PFSK-1 (cell line): ENCODE data around the gene ISL2.

Source experiments
- FOXP2 ChIP-seq: optimal IDR thresholded peaks from 2 replicates; pipeline ENCODE3; 2011; ENCODE audit warnings: borderline replicate concordance, control low read depth, inconsistent platforms; ENCODE audit not compliant: insufficient read depth; ENCODE audit errors: extremely low read length, extremely low read depth
- POLR2AphosphoS5 ChIP-seq: IDR thresholded peaks from 2 replicates; pipeline ENCODE4 v1.6.1; 2012; ENCODE audit warnings: low read depth, mild to moderate bottlenecking, control low read depth, low read length, moderate library complexity
- SIN3A ChIP-seq: IDR thresholded peaks from 2 replicates; pipeline ENCODE4 v1.6.1; 2012; ENCODE audit warnings: mild to moderate bottlenecking, low read length, moderate library complexity, borderline replicate concordance; ENCODE audit not compliant: insufficient read depth
- TAF1 ChIP-seq: IDR thresholded peaks from 2 replicates; pipeline ENCODE4 v1.6.1; 2012; ENCODE audit warnings: low read length, control low read depth, borderline replicate concordance; ENCODE audit not compliant: insufficient read depth
- TF ChIP-seq, protein P1 (sequence below), 2 experiments: IDR thresholded peaks; 2 replicates each; pipeline versions ENCODE4 v1.6.1 to v1.8.0; 2011 to 2012; ENCODE audit warnings: low read depth in 2 of 2, low read length in 2 of 2, control low read depth in 1 of 2, inconsistent platforms in 1 of 2, mild to moderate bottlenecking in 1 of 2, moderate library complexity in 1 of 2; ENCODE audit not compliant: insufficient read depth in 1 of 2

ISL2 gene

DNA sequence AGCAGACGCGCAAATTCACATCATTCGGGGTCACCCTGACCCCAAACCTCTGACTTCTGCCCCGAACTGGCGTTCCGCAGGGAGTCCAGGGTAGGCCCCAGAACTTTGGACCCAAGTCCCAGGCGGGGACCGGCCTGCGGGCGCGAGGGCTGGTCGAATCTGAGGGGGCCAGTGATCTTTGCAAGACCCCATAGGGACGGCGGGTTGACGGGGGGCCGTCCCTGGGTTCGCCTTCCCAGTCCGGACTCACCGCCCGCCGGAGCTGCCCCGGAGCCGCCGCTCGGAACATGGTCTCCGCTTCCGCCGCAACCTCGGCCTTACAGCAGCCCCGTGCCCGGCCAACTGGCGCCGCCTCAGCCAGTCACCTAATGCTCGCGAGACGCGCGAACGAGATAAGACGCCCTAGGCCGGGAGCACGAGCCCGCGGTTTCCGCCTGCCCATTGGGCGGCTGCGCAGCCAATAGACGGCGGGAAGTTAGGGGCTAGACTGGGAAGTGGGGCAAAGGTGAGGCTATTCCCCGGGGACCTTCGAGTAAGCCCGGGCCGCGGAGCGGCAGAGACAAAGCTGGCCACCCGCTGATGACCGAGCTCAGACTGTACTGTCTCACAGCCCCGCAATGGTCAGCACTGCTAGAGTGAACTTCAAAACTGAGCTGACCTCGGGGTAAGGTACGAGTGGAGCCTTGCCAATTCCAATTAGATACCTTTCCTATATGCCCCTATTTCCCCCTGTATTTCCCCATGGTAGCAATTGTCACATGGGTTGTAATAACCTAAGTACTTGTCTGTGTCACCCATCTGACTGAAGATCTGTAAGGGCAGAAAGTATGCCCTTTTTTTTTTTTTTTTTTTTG, 25.2 kb upstream of the ISL2 start, which contains the start of gene ETFA:
TSS of gene ETFA (minus strand) at position 370 of the 854 bp plus-strand sequence. CDS start at position 289, 81 bp downstream.
- TF ChIP-seq, protein P1, sequence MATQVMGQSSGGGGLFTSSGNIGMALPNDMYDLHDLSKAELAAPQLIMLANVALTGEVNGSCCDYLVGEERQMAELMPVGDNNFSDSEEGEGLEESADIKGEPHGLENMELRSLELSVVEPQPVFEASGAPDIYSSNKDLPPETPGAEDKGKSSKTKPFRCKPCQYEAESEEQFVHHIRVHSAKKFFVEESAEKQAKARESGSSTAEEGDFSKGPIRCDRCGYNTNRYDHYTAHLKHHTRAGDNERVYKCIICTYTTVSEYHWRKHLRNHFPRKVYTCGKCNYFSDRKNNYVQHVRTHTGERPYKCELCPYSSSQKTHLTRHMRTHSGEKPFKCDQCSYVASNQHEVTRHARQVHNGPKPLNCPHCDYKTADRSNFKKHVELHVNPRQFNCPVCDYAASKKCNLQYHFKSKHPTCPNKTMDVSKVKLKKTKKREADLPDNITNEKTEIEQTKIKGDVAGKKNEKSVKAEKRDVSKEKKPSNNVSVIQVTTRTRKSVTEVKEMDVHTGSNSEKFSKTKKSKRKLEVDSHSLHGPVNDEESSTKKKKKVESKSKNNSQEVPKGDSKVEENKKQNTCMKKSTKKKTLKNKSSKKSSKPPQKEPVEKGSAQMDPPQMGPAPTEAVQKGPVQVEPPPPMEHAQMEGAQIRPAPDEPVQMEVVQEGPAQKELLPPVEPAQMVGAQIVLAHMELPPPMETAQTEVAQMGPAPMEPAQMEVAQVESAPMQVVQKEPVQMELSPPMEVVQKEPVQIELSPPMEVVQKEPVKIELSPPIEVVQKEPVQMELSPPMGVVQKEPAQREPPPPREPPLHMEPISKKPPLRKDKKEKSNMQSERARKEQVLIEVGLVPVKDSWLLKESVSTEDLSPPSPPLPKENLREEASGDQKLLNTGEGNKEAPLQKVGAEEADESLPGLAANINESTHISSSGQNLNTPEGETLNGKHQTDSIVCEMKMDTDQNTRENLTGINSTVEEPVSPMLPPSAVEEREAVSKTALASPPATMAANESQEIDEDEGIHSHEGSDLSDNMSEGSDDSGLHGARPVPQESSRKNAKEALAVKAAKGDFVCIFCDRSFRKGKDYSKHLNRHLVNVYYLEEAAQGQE (IDR thresholded peaks at IDR 0.05; ENCODE audit: insufficient read depth in 1 of 2, low read depth in 2 of 2, low read length in 2 of 2), result peak in 1 of 2 experiments; percentile 56; a peak in 2 of 4 replicates
- TF ChIP-seq POLR2AphosphoS5, result peak; percentile 98
- TF ChIP-seq FOXP2, result peak; percentile 82
- TF ChIP-seq SIN3A, result no peak; the same call in 1 of the 2 replicates
- peak; percentile 94; the same call in 1 of the 2 replicates for TF ChIP-seq TAF1

DNA sequence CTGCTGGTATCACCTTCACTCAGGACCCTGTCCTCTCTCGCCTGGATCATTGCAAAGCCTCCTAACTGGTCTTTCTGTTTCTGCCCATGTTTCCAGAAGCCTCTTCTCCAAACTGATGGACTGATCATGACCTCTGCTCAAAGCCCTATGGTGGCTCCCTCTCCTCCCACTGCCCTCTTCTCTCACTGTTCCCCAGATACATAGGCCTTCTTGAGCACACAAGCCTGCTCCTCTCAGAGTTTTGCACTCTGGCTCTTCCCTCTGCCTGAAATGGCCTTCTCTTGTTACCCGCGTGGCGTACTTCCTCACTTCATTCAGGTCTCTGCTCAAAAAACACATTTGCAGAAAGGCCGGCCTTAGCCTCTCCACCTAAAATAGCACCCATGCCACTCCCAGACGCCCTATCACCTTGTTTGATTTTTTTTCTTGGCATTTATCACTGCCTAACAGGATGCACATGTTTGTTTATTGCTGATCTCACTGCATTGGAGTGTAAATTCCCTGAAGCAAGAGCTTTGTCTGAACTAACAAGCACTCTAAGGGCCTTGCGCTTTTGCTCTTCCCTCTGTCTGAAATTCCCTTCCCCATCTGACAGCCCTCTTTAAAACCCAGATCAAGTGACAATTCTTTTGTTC, 23.9 kb upstream of the ISL2 start:
- TF ChIP-seq TAF1, result no peak
- TF ChIP-seq POLR2AphosphoS5, result no peak
- no peak for TF ChIP-seq SIN3A
- no peak for TF ChIP-seq FOXP2
- TF ChIP-seq, protein P1 (IDR thresholded peaks at IDR 0.05; ENCODE audit: insufficient read depth in 1 of 2, low read depth in 2 of 2, low read length in 2 of 2), result no peak

DNA sequence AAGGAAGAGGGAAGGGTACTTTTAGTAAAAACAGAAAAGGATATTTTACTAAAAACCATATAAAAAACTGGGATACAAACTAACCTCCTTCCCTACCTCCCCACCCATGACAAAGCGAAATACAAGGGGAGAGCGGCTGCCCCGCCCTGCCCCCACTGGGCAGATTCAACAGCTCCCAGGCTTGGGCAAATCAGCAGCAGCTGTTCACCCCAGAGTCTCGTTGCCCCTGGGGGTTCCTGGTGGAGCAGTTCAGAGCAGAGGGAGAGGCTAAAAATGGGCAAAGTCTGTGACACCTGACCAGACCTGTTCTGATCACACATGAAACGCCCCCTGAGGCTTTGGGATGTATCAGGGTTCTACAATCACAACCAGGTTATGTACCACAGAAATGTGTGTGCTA, 22.8 kb upstream of the ISL2 start:
- TF ChIP-seq TAF1, result no peak
- TF ChIP-seq, protein P1 (IDR thresholded peaks at IDR 0.05; ENCODE audit: insufficient read depth in 1 of 2, low read depth in 2 of 2, low read length in 2 of 2), result no peak
- no peak for TF ChIP-seq SIN3A

DNA sequence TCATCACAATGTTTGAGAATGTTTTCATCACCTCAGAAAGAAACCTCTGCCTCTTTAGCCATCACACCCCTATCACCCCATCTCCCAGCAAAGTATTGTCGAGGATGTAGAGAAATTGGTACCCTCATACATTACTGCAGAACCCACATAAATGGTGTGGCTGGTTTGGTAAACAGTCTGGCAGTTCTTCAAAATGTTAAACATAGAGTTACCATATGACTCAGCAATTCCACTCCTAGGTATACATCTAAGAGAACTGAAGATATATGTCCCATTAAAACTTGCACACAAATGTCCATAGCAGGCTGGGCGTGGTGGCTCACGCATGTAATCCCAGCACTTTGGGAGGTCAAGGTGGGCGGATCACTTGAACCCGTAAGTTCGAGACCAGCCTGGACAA, 16.6 kb upstream of the ISL2 start:
- TF ChIP-seq TAF1 (no peak), SIN3A (no peak), FOXP2 (no peak), POLR2AphosphoS5 (no peak)
- TF ChIP-seq, protein P1 (IDR thresholded peaks at IDR 0.05; ENCODE audit: insufficient read depth in 1 of 2, low read depth in 2 of 2, low read length in 2 of 2), result no peak
